HCT116 (cell line): ENCODE data around the gene NECTIN4. TPM values are rescaled to one million over a fixed set of nuclear protein-coding genes. Genes with fewer than 3 reads are reported as not detected.

ENCODE experiments used
- ATAC-seq: fragments of 200-7000 bp; cut with Tn5 transposase; 2 replicates; pipeline ENCODE4 v1.9.1; 2020; ENCODE audit warnings: mild to moderate bottlenecking, moderate library complexity
- BruUV-seq: library from RNA; stranded (reverse); fragments of 400-500 nt; replicated peaks from 2 replicates; lab custom pipeline; 2021; lab: Mats Ljungman, UMichigan
- CTCF ChIA-PET: fragments of 300-600 bp; sonication (Branson Sonifier 250); formaldehyde crosslinking; loops from one replicate; lab custom pipeline; 2021; ENCODE audit warnings: antibody characterized with exemption; lab: Charles Lee
- POLR2A ChIA-PET: fragments of 300-600, 350-600 bp; sonication (Branson Sonifier 250); formaldehyde crosslinking; loops from one replicate; lab custom pipeline; 2021; ENCODE audit warnings: antibody characterized with exemption; lab: Charles Lee
- RAD21 ChIA-PET, 2 experiments: fragments of 300-600 bp; sonication (Branson Sonifier 250); formaldehyde crosslinking; loops; one replicate each; lab custom pipeline; 2023; ENCODE audit warnings: low total read pairs in 2 of 2; ENCODE audit not compliant: uncharacterized antibody in 2 of 2, unreplicated experiment in 2 of 2, low non-redundant PET in 1 of 2; lab: Charles Lee
- DNase-seq: peaks from one replicate; pipeline ENCODE4 v3.0.0-alpha.2; 2010; ENCODE audit warnings: low read depth, low spot score
- H2AFZ ChIP-seq: fragments of 200-600 bp; shearing (Covaris generic), sonication (generic); 2 replicates; pipeline ENCODE4 v1.6.1; 2017; ENCODE audit warnings: low read depth, mixed run types, mixed read lengths, antibody characterized with exemption, low read length; ENCODE audit not compliant: poor library complexity, severe bottlenecking
- H3K27ac ChIP-seq: 2 replicates; pipeline ENCODE4 v1.5.1; 2012; ENCODE audit warnings: low read depth, low read length
- H3K27me3 ChIP-seq: fragments of 200-600 bp; sonication (generic); 2 replicates; pipeline ENCODE4 v1.6.1; 2016; ENCODE audit warnings: mixed run types, low read length, mixed read lengths; ENCODE audit not compliant: insufficient read depth
- H3K36me3 ChIP-seq, 2 experiments: fragments of 200-500 bp in 1 of 2; fragments of 200-600 bp in 1 of 2; sonication (Bioruptor generic) in 1 of 2; sonication (generic) in 1 of 2; 2 replicates each; pipeline versions ENCODE4 v1.5.1 to v1.6.1; 2014 to 2016; ENCODE audit warnings: low read length in 2 of 2, inconsistent platforms in 1 of 2, mixed read lengths in 1 of 2, mixed run types in 1 of 2; ENCODE audit not compliant: insufficient read depth in 2 of 2, control insufficient read depth in 1 of 2
- H3K4me1 ChIP-seq, 2 experiments: fragments of 200-600 bp in 1 of 2; sonication (generic) in 1 of 2; 2 replicates each; pipeline versions ENCODE4 v1.5.1 to v1.6.1; 2012 to 2017; ENCODE audit warnings: low read length in 2 of 2, inconsistent platforms in 1 of 2, mild to moderate bottlenecking in 1 of 2, mixed read lengths in 1 of 2, mixed run types in 1 of 2, moderate library complexity in 1 of 2; ENCODE audit not compliant: insufficient read depth in 2 of 2, control insufficient read depth in 1 of 2
- H3K4me2 ChIP-seq: fragments of 200-600 bp; sonication (generic); 2 replicates; pipeline ENCODE4 v1.6.1; 2017; ENCODE audit warnings: mixed run types, low read length, mixed read lengths
- H3K4me3 ChIP-seq, 2 experiments: fragments of 200-600 bp in 1 of 2; sonication (generic) in 1 of 2; replicated peaks in 1 of 2; 2 replicates each; pipeline ENCODE4 v1.5.1; 2011 to 2016; ENCODE audit warnings: low read length in 2 of 2, control low read depth in 1 of 2, low read depth in 1 of 2, mild to moderate bottlenecking in 1 of 2, mixed read lengths in 1 of 2, mixed run types in 1 of 2
- H3K79me2 ChIP-seq: fragments of 200-600 bp; sonication (generic); 2 replicates; pipeline ENCODE4 v1.6.1; 2017; ENCODE audit warnings: mild to moderate bottlenecking, mixed run types, low read length, moderate library complexity, mixed read lengths; ENCODE audit not compliant: insufficient read depth
- H3K9ac ChIP-seq: fragments of 200-600 bp; sonication (generic); 2 replicates; pipeline ENCODE4 v1.6.1; 2016; ENCODE audit warnings: low read length, mixed read lengths
- H3K9me2 ChIP-seq: fragments of 200-600 bp; sonication (generic), shearing (Covaris generic); 2 replicates; pipeline ENCODE4 v1.6.1; 2017; ENCODE audit warnings: mixed run types, mild to moderate bottlenecking, moderate library complexity; ENCODE audit not compliant: insufficient read depth
- H3K9me3 ChIP-seq, 2 experiments: fragments of 200-500 bp in 1 of 2; fragments of 200-600 bp in 1 of 2; sonication (Bioruptor generic) in 1 of 2; sonication (generic) in 1 of 2; 2 replicates each; pipeline ENCODE4 v1.6.1; 2014 to 2017; ENCODE audit warnings: low read length in 2 of 2, mixed read lengths in 2 of 2, inconsistent platforms in 1 of 2, low read depth in 1 of 2, mild to moderate bottlenecking in 1 of 2, mixed run types in 1 of 2, moderate library complexity in 1 of 2; ENCODE audit not compliant: control insufficient read depth in 1 of 2, insufficient read depth in 1 of 2
- H4K20me1 ChIP-seq: fragments of 200-600 bp; sonication (generic), shearing (Covaris generic); 2 replicates; pipeline ENCODE4 v1.6.1; 2017; ENCODE audit warnings: mixed run types, mild to moderate bottlenecking, moderate library complexity; ENCODE audit not compliant: insufficient read depth
- FOSL1 ChIP-seq: IDR thresholded peaks from 2 replicates; pipeline ENCODE4 v1.6.1; 2012; ENCODE audit warnings: low read depth
- SIN3A ChIP-seq: IDR thresholded peaks from 2 replicates; pipeline ENCODE4 v1.6.1; 2012; ENCODE audit warnings: low read depth
- TCF7L2 ChIP-seq: IDR thresholded peaks from 2 replicates; pipeline ENCODE4 v1.7.0; 2011; ENCODE audit warnings: borderline replicate concordance, inconsistent platforms; ENCODE audit not compliant: insufficient read depth, insufficient read length; ENCODE audit errors: extremely low read depth
- YY1 ChIP-seq: IDR thresholded peaks from 2 replicates; pipeline ENCODE4 v1.6.1; 2011; ENCODE audit warnings: low read length, low read depth, moderate library complexity, mild to moderate bottlenecking; ENCODE audit not compliant: insufficient replicate concordance; ENCODE audit errors: extremely low read depth
- ZFX ChIP-seq: fragments of 450-650 bp; IDR thresholded peaks from 2 replicates; pipeline ENCODE4 v1.6.1; 2017
- intact Hi-C: fragments of 100-400 bp; cut with micrococcal nuclease; formaldehyde crosslinking; loops from 2 replicates; pipeline ENCODE4 v1.10.0; 2022
- total RNA-seq: library from RNA; stranded (reverse); gene quantifications from one replicate; pipeline ENCODE4 v1.2.1, GENCODE V29; 2021; ENCODE audit not compliant: unreplicated experiment

Gene NECTIN4
- total RNA-seq, 1 experiment from 2014 or later: 3.3 TPM

DNA sequence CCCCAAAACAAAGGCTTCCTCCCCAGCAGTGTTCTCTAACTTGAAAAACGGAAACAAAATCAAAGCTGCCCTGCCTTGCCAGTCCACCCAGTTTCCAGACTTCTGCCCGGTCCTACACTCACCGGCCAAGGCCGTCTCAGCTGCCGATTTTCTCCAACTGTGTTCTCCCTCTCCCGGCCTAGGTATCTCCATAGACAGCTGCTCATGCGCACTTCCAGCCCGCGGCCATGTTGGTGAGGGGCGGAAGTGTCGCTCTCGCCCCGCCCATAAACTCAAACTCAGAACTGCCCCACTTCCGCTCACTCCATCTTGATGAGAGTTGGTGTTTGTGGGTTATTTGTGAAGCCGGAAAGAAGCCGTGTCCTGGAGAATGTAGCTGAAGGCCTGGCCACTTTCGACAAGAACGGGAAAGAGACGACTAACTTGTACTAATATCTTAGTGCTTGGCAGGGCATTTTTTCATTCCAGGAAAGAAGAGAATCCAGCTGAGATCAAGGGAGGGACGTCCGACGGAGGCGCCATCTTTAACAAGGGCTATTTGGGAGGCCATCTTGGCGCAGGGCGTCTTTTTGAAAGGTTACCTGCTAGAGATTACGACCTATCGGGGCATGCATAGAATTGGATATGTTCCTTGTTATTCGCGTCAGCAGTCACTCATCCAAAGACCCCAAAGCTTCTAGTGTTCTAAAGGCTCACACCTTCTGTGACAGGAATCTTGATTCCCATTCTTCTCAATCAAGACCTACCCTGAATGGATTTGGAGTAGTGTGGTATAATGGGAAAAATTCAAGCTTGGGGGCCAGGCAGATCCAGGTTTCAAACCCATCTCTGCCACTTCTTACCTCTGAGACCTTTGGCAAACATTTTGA is 43.4 kb downstream of the NECTIN4 start, which contains the start of gene USF1 (continued):
- TF ChIP-seq ZFX (peak; percentile 63), TCF7L2 (peak; percentile 76), FOSL1 (no peak), YY1 (peak; percentile 97)
- TF ChIP-seq, all 23 proteins: peak for 4

DNA sequence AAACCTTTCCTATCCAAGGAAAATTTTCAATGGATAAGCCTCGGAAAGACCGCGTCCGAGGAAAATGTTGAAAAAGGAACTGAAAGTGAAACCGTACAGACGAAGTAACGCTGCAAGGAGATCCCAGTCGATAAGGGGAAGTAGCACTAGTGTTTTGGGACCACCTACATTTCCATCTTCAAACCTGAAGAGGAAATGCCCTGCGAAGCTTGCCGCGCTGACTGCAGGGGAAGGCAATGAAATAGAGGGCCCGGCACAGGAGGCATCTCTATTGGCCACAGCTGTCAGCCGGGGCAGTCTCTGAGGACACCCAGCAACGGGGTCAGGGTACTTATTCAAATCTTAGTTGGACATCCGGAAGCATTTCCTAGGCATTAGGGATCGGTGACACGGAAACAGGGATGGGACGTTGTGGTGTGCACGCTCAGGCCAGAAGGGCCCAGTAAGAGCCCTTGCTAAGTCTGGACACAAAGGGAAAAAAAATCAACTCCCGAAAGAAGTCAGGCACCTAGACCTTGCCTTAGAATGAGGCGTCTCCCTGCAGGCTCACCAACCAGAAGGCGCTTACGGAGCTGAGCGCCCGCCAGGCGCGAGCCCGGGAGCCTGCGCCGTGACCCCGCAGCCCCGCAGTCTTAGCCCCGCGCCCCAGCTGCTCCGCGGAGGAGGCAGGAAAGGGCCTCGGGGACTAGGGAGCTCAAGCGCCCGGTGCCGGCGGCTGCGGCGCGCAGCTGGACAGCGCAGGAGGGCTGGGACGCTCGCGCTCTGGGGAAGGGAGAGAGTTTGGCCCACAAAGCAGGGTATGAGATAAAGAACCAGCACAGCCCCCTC is 44.2 kb downstream of the NECTIN4 start:
- Histone ChIP-seq H3K4me1 (peaks cover 5 to 17% of the 10 kb centered on the region in 2 experiments; a peak in 2 of 4 replicates), H3K4me2 (peak overlapping the region; percentile 74), H3K79me2 (peaks cover 16% of the 10 kb centered on the region; the same call in 1 of the 2 replicates)
- peak; percentile 82 for TF ChIP-seq ZFX
- TF ChIP-seq SIN3A: no peak
- TF ChIP-seq, all 23 proteins: peak for 1
- H3K27me3 ChIP-seq: no peaks in the 10 kb centered on the region
- no peaks in the 10 kb centered on the region for H3K9me2 ChIP-seq
- no TSS peak for BruUV-seq
- peak overlapping the region; percentile 66 to 70 for H3K4me3 ChIP-seq
- H3K9ac ChIP-seq: peak overlapping the region; percentile 79
- ChIA-PET CTCF (interaction anchor here (0.8 to 1.9 kb wide), 4 partner anchors 10 to 48 kb away, joined by 3 to 11 read pairs (median 5); no protein-coding TSS in a partner anchor), POLR2A (interaction anchor here (0.6 to 3.3 kb wide), 16 partner anchors 7 to 132 kb away, joined by 3 to 18 read pairs (median 3); partner anchors contain the start of genes DEDD, F11R, NIT1 and PFDN2), RAD21 (interaction anchor here in 1 of 2 experiments (1.3 kb wide), 1 partner anchor 24 kb away, joined by 5 read pairs; the partner anchor contains the start of gene F11R)
- peaks cover 5 to 22% of the 10 kb centered on the region in 2 experiments; a peak in 3 of 4 replicates for H3K36me3 ChIP-seq
- intact Hi-C loops: loop anchor here (2.0 to 5.0 kb wide), 2 partner anchors 52 to 72 kb away; partner anchors contain the start of genes NIT1 and PFDN2
- DNase-seq (no peak), ATAC-seq (peak; percentile 63)
- no peak overlapping the region for H2AFZ ChIP-seq
- H3K9me3 ChIP-seq: peaks cover 0 to 5% of the 10 kb centered on the region in 2 experiments; a peak in 1 of 4 replicates
- peak overlapping the region; percentile 85 for H3K27ac ChIP-seq
- no peaks in the 10 kb centered on the region for H4K20me1 ChIP-seq
